ENCODE data around the gene MPPE1. TPM values are rescaled to one million over a fixed set of nuclear protein-coding genes. Genes with fewer than 3 reads are reported as not detected.

Gene MPPE1
- total RNA-seq, 2 donors from 2014 or later: 57.9 to 61.0 TPM

DNA sequence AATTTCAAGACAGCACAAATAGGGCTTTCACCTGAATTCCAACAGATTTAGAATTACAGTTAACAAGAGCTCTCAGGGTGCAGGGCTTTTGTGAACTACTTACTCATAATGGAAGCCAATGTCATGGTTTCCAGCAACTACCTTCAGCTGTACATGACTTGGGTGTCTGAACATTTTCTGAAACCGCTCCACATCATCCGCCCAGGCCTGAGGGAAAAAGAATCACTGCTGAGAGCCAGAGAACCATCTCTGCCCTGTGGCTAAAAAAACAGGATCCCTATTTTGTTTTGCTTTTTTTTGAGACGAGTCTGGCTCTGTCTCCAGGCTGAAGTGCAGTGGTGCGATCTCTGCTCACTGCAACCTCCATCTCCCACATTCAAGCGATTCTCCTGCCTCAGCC lies 18.8 kb downstream of the MPPE1 start:
- ATAC-seq (no peak), DNase-seq (no peak)
- intact Hi-C loops (cut with DNase I, micrococcal nuclease): no loop called here

DNA sequence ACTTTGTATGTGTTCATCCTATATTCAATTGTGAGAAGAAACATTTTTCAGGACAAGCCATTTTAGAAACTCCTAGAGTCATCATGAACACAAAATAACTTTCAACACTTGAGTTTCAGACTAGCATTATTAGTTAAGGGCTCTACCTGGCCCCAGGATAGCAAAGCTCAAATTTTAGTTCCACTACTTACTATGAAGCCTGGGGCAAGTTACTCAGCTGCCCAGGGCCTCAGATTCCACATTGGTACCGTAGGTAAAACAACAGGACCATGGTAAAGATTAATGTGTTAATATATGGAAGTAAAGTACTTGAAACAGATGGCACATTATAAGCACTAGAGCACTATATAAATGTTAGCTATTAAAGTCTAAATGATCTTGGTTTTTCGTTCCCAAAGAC lies 19.4 kb downstream of the MPPE1 start:
- no peak for ATAC-seq
- intact Hi-C loops (cut with DNase I, micrococcal nuclease): no loop called here

DNA sequence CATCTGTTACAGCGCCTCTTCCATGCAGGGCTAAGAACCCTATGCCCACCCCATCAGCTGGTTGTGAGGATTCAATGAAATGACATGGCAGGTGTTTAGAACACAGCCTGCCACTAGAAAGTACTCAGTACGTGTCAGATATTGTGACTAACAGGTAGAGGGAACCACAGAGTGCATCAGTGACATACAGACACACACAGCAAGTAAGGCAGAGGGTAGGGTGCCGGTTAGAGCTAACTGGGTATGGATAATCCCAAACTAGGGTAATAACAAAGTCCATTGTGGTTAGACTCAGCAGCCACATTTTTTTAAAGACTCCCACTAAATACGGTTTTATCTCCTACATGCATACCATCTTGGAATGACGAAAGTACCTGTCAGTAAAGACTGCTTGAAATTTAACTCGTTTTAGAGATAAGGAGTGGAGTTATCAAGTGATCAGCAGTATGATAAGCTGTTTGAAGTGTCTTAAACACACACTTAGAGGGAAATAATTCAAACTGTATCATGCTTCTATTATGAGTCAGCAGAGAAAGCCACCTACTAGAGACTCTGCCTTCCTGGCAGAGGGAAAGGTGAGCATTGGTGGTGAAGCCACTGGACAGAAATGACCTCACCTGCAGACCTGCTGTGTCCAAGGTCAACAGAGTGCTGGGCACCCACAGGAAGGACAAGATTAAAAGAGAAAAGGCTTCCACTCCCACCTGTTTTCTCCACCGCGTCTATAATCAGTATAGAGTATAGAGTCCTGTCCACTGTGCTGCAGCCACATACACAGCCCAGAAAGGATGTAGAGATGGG lies 20.6 kb downstream of the MPPE1 start:
- ATAC-seq (peak; percentile 86), DNase-seq (no peak)
- intact Hi-C loops (cut with DNase I, micrococcal nuclease): no loop called here

More for the DNA sequence above, 19.4 kb downstream of the MPPE1 start:
- no peak for DNase-seq

DNA sequence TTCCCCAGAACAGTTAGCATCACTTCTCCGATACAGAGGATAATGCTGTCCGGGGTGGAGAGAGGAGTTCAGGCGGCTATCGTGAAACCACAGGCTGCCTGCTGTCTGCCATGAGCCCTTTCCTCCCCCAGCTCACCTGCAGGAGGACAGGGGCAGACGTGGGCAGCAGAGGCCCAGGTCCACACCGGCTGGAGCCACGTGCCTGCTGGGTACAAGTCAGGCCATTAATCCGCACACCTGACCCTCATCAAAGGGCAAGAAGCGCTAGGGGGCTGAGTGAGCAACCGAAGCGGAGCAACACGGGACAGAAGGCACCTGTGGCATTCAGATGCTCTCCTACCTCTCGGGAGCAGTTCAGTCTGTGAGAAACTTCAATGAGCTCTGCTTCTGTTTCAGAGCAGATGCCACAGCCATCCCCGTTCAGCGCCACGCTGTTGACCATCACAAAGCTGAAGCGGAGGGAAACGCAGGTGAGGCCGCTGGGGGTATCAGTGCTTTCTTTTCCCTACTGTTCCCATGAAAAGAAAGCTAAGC lies 21.5 kb downstream of the MPPE1 start:
- intact Hi-C loops (cut with DNase I, micrococcal nuclease): no loop called here
- DNase-seq: no peak

DNA sequence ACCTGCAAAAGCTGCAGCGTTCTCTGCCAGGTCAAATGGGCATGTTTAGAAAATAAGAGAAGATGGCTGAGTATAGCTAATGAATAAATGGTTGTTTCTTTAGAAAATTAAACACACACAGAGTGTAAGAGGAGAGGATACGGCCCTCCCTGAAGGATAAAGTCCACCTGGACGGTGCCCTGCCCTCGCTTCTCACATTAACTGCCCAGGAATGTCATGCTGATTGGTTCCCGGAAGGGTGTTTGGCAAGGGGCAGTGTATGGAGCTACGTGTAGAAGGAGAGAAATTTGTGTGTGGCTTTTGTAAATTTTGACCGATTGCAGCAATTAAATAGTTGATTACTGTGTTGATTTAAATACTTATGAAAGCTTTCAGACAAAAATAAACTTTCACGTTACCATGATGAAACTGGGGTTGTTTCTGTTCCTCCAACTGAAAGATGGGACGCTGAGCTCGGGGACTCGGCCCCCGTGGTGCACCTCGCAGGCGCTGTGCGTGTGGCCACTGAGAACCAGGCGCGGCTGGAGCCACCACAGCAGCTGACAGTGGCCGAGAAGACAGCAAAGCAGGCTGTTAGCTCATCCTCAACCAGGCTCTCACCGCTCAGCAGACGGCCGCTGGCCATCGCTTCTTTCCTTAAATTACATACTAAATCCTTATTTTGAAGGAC lies 22.7 kb downstream of the MPPE1 start:
- peak; percentile 57 to 73 for DNase-seq
- intact Hi-C loops (cut with DNase I, micrococcal nuclease): no loop called here
- ATAC-seq: peak; percentile 84

More for the DNA sequence above, 21.5 kb downstream of the MPPE1 start:
- no peak for ATAC-seq

DNA sequence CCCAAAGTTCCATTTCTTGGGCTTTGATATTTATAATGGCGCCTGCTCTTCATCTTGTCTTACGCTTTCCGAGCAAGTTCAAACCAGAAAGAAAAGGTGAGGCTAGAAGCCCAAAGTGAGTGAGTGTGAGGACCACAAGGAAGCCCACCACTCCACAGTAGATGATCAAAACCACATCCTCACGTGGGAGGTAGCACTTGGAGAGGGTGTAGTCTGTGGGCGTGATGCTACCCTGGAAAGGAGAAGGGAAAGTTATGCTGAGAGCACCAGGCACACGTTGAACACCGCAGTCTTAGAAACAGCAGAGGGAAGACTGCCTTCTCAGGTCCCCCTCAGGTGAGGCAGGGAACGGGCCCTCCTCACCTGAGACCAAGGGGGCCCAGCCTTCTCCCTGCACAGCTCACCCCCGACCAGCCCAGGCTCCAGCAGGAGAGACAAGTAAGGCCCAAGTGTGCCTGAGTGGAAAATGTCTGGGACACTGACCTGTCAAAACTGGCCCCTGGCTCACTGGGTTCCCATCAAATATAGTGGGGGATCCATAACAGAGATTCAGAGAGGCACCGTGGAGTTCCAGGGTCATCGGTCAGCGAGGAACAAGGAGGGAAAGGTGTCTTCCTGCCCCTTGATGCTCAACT lies 23.6 kb downstream of the MPPE1 start:
- no peak for ATAC-seq
- intact Hi-C loops (cut with DNase I, micrococcal nuclease): no loop called here
- DNase-seq: no peak

DNA sequence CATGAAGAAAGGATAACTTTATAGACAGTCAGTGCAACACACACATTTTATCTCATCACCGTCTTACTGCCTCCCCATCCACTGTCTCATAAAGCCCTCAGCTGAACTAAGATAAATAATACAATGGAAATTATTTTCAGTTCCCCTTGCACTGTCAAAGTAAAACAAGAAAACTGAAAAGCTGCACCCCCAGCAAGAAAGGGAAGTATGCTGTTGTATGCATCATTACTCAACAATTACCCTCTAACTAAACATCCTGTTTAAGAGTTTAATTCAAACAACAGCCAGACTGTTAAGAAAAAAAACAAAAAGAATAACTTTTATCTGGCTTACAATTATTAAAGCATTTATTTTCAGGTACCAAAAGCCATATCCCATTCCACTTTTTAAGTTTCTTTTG lies 25.0 kb downstream of the MPPE1 start:
- intact Hi-C loops (cut with DNase I, micrococcal nuclease): no loop called here
- DNase-seq: no peak
- ATAC-seq: no peak

DNA sequence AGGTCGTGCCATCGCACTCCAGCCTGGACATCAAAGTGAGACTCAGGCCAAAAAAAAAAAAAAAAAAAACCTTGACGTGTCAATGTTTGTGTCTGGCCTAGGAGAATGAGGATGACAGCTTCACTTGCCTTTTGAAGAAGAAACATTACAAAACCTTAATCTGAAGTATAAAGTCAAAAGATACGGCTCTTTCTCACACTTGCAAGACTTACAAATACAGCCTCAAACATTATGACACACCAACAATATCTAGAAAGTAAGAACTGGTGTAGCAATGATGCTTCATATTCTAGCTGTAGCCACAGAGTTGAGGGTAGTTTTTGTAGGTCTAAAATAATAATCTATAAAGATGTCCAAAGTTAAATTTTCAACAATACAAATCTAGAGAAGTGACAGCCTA lies 25.5 kb downstream of the MPPE1 start:
- intact Hi-C loops (cut with DNase I, micrococcal nuclease): no loop called here
- DNase-seq (no peak), ATAC-seq (no peak)

DNA sequence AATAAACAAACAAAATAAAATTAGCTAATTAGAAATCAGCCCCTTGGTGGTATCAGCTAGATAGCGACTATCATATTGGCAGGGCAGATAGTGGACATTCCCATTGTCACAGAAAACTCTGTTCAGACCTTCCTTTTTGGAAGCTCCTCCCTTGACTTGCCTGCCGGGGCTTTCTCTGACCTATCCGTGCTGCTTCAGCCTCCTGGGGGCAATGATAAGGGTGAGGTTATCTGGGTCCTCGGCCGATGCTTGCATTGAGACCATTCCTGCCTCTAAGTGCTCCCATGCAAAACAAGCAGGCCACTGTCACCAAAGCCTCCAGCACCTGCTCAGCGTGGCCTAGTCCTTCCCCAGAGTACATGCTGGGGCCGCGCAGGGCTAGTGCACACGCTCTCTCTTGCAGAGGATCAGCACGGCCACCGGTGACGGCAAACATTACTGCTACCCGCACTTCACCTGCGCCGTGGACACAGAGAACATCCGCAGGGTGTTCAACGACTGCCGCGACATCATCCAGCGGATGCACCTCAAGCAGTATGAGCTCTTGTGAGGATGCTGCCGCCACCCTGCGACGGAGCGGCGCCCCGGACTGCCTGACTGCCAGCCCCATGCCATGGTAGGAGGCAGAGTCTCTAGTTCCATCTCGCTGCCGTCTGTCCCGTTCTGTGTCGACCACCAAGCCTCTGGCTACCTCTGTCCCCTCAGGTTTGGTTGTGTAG lies 27.4 kb downstream of the MPPE1 start:
- intact Hi-C loops (cut with DNase I, micrococcal nuclease): no loop called here
- no peak for ATAC-seq
- no peak for DNase-seq

DNA sequence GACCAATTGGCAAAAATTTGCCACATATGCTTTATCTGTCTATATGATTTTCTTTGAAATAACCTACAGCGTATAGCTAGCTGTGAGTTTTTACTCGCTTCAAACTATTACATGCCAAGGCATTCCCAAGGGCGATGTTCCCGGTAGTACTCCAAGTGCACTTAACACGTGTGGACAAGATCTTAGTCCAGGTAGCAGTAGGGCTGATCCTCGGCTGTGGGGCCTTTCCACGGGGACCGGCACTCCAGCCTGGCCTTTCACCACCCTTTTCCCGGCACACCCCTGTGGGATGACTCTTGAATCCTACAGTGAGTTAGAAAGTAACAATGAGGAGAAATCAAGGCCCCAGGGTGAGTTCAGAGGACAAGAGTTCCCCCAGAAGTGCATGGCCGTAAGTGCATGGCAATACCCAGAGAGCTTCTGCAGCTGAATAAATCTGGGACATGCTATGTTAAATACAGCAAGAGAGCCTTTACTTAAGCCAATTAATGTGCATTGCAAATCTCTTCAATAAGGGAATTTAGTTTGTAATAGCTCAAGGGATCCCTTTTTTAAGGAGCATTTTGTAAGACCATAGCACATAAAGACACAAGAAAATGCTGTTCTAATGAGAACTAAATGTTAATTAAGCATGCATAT lies 30.5 kb downstream of the MPPE1 start:
- DNase-seq (no peak), ATAC-seq (no peak)
- intact Hi-C loops (cut with DNase I, micrococcal nuclease): no loop called here

DNA sequence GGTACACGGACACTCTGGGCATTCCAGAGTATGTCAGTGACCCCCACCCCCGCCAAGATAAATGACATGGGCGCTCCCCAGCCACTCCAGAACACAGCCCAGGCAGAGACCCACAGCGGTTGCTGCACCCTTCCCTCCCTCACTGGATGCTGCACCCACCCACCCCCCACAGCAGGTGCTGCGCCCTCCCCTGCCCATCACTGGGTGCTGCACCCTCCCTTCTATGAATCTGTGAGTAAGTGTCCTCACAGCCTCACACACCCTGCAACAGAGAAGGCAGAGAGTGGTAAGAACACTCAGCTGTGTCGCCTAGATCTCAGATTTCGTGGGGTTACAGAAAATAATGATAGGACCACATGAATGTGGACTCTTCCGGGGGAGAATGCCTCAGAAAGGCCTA lies 33.4 kb downstream of the MPPE1 start:
- no peak for DNase-seq
- no peak for ATAC-seq
- intact Hi-C loops (cut with DNase I, micrococcal nuclease): no loop called here

DNA sequence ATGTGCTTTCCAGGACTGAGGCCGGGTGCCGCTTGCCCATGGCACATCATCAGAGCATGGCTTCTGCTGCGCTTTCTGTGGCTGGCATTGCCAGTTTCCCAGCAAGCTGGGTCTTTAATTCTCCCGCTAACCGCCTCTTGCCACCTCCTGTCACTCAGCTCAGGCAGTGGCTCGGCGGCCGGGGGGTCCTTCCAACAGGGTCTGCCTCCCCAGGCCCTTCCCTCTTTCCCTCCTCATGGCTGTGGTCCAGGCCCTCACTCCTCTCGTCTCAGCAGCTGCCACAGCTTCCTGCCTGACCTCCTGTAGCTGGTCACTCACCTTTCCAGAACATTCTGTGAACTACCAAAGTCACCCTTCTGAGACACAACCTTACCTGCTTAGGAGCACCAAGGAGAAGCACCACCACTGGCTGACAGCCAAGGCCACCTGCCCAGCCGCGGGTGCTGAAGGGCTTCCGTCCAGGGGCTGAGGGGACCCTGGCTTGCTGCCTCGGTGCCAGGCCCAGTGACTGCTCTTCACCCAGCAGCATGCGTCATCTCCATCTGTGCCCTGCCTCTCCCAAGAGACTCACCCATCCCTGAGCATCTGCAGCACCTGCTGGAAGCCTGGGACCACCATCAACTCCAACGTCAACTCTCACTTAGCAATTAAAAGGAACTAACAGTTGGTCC lies 34.3 kb downstream of the MPPE1 start:
- ATAC-seq (no peak), DNase-seq (no peak)
- intact Hi-C loops (cut with DNase I, micrococcal nuclease): no loop called here

DNA sequence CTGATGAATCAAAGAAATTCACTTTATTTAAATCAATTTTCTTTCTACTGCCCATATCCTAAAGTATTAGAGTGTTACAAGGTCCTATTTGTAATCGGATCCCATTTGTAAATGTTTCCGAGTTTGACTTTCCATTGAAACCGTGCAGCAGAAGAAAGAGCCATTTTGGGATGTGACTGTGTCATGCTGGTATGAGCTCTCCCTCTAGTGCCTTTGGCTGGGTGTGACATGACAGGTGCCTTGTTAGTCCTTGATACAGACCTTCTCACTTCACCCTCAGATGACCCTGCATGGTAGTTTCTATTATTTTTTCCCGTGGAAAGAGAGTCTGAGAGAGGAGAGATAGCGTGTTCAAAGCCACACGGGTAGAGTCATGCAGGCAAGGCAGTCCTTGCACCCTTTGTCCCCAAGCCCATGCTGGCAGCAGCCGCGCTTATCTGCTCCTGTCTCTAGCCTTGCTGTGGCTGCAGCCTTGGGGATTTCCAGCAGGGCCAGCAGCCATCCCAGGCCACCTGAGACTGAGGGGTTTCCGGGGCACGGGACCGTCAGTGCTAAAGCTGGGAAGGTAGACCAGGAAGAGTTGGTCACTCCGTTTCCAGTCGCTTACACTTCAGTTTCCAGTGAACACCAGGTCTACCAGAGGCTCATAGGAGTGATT lies 35.5 kb downstream of the MPPE1 start:
- DNase-seq (no peak), ATAC-seq (peak; percentile 97)
- intact Hi-C loops (cut with DNase I, micrococcal nuclease): no loop called here

DNA sequence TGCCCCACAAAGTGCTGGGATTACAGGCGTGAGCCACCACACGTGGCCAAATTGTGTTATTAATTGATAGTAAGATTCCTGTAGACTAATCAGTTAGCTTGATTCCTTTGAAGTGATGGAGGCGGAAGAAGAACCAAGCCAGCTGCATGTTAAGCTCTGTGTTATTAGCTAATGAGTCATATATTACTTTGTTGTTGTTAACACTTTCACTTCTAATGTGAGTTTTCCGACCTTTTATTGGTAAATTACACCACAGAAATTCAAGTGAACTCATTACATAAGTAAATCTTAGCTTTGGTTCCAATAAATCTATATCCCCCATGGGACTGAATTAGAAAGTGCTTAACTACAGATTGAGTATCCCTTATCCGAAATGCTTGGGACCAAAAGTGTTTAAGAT lies 36.6 kb downstream of the MPPE1 start:
- ATAC-seq (no peak), DNase-seq (no peak)
- intact Hi-C loops (cut with DNase I, micrococcal nuclease): no loop called here

DNA sequence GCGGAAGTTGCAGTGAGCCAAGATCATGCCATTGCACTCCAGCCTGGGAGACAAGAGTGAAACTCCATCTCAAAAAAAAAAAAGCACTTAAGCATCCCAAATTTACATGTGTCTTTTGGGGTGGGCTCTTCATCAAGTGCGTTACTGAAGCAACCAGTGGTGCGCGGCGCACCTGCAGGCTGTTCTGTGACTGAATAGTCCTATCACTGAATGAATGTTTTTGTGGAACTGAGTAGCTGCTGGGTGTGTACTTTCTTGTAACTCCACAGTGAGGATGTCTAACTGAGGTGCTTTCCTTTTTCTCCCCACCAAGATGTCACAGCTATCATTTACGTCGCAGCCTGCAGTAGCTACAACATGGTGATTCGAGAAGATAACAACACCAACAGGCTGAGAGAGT lies 39.9 kb downstream of the MPPE1 start:
- ATAC-seq (no peak), DNase-seq (no peak)

DNA sequence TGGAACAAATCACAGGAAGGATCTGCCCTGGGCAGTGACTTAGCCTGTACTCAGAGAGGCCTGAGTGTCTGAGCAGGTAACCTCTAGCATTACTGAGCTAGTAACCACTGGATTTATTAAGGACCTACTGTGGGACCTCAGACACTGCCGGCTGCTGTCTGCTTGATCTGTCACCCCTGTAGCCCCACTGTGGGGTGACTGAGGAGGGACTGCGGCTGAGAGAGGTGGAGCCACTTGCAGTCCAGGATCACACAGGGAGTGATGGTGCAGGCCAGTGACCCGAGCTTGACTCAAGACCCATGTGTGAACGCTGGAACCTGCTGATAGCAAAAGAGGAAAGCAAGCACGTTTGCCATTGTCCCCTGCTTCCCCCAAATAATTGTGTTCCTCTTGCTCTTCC lies 41.4 kb downstream of the MPPE1 start:
- DNase-seq: no peak
- no peak for ATAC-seq
- intact Hi-C loops (cut with DNase I, micrococcal nuclease): no loop called here

More for the DNA sequence above, 39.9 kb downstream of the MPPE1 start:
- intact Hi-C loops (cut with DNase I, micrococcal nuclease): no loop called here

DNA sequence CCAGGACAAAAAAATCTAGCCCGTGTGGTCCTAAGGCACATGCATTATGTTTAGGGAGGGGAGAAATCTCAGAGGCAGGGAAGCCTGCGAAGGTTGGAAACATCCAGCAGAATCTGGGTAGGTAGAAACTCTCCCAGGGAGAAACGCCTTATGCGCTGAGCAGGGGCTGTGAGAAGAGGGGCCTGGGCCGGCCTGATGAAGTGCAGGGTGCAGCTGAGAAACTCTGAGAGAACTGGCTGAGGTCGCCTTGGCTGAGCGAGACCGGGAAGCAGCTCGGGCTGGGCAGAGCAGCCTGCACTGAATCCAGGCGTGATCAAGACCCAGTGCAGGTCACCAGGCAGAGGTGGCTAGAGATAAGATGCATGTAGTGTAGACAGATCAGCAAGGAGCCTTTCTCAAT lies 41.8 kb downstream of the MPPE1 start:
- no peak for DNase-seq
- ATAC-seq: no peak
- intact Hi-C loops (cut with DNase I, micrococcal nuclease): no loop called here

DNA sequence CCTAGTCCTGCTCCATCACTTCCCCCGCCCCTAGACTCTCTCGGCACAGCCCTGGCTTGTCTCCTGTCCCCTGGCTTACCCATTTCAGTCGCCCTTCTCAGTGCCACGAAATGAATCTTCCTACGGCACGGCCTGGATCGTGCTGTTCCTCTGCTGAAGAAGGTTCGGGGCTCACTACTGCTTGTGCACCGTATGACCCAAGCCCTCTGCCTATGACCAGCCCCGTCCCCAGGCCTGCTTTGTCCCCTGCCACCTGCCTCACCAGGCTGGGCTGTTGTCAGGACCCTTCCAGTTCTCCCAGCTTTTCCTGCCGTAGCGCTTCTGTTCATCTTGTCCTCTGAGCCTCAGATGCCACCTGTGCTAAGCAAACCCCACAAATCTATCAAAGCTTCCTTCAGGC lies 43.0 kb downstream of the MPPE1 start:
- DNase-seq (no peak), ATAC-seq (no peak)
- intact Hi-C loops (cut with DNase I, micrococcal nuclease): no loop called here
